ENCODE results near the gene HAL. TPM values are rescaled to one million over a fixed set of nuclear protein-coding genes. Genes with fewer than 3 reads are reported as not detected.

HAL gene
- total and polyA plus RNA-seq, 2 of the 13 experiments (the other 11 are each of a cell fraction or from before 2014, with no cell fraction given) = 0.89 to 37.8 TPM

- CTCF ChIA-PET (ENCODE audit: low intra/inter-chr PET ratio, low total read pairs) = no interaction called here
- TF ChIP-seq, protein P1, sequence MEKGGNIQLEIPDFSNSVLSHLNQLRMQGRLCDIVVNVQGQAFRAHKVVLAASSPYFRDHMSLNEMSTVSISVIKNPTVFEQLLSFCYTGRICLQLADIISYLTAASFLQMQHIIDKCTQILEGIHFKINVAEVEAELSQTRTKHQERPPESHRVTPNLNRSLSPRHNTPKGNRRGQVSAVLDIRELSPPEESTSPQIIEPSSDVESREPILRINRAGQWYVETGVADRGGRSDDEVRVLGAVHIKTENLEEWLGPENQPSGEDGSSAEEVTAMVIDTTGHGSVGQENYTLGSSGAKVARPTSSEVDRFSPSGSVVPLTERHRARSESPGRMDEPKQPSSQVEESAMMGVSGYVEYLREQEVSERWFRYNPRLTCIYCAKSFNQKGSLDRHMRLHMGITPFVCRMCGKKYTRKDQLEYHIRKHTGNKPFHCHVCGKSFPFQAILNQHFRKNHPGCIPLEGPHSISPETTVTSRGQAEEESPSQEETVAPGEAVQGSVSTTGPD (CRISPR knock-in tag; IDR thresholded peaks at IDR 0.05) = no peak
- TF ChIP-seq, protein P2, sequence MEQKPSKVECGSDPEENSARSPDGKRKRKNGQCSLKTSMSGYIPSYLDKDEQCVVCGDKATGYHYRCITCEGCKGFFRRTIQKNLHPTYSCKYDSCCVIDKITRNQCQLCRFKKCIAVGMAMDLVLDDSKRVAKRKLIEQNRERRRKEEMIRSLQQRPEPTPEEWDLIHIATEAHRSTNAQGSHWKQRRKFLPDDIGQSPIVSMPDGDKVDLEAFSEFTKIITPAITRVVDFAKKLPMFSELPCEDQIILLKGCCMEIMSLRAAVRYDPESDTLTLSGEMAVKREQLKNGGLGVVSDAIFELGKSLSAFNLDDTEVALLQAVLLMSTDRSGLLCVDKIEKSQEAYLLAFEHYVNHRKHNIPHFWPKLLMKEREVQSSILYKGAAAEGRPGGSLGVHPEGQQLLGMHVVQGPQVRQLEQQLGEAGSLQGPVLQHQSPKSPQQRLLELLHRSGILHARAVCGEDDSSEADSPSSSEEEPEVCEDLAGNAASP (CRISPR knock-in tag; IDR thresholded peaks at IDR 0.05; ENCODE audit: borderline replicate concordance) = peak; percentile 84
- TF ChIP-seq ZNF292 (CRISPR knock-in tag; IDR thresholded peaks at IDR 0.05; ENCODE audit: borderline replicate concordance, low read depth) = no peak
- no peak for TF ChIP-seq ZFYVE20 (CRISPR knock-in tag; IDR thresholded peaks at IDR 0.05; ENCODE audit: borderline replicate concordance, low read depth)
- TF ChIP-seq, protein P3, sequence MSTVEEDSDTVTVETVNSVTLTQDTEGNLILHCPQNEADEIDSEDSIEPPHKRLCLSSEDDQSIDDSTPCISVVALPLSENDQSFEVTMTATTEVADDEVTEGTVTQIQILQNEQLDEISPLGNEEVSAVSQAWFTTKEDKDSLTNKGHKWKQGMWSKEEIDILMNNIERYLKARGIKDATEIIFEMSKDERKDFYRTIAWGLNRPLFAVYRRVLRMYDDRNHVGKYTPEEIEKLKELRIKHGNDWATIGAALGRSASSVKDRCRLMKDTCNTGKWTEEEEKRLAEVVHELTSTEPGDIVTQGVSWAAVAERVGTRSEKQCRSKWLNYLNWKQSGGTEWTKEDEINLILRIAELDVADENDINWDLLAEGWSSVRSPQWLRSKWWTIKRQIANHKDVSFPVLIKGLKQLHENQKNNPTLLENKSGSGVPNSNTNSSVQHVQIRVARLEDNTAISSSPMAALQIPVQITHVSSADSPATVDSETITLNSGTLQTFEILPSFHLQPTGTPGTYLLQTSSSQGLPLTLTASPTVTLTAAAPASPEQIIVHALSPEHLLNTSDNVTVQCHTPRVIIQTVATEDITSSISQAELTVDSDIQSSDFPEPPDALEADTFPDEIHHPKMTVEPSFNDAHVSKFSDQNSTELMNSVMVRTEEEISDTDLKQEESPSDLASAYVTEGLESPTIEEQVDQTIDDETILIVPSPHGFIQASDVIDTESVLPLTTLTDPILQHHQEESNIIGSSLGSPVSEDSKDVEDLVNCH (CRISPR knock-in tag; IDR thresholded peaks at IDR 0.05) = no peak
- TF ChIP-seq SMYD3 (CRISPR knock-in tag; IDR thresholded peaks at IDR 0.05) = peak; percentile 75; the same call in 1 of the 2 replicates
- TF ChIP-seq, protein P4, sequence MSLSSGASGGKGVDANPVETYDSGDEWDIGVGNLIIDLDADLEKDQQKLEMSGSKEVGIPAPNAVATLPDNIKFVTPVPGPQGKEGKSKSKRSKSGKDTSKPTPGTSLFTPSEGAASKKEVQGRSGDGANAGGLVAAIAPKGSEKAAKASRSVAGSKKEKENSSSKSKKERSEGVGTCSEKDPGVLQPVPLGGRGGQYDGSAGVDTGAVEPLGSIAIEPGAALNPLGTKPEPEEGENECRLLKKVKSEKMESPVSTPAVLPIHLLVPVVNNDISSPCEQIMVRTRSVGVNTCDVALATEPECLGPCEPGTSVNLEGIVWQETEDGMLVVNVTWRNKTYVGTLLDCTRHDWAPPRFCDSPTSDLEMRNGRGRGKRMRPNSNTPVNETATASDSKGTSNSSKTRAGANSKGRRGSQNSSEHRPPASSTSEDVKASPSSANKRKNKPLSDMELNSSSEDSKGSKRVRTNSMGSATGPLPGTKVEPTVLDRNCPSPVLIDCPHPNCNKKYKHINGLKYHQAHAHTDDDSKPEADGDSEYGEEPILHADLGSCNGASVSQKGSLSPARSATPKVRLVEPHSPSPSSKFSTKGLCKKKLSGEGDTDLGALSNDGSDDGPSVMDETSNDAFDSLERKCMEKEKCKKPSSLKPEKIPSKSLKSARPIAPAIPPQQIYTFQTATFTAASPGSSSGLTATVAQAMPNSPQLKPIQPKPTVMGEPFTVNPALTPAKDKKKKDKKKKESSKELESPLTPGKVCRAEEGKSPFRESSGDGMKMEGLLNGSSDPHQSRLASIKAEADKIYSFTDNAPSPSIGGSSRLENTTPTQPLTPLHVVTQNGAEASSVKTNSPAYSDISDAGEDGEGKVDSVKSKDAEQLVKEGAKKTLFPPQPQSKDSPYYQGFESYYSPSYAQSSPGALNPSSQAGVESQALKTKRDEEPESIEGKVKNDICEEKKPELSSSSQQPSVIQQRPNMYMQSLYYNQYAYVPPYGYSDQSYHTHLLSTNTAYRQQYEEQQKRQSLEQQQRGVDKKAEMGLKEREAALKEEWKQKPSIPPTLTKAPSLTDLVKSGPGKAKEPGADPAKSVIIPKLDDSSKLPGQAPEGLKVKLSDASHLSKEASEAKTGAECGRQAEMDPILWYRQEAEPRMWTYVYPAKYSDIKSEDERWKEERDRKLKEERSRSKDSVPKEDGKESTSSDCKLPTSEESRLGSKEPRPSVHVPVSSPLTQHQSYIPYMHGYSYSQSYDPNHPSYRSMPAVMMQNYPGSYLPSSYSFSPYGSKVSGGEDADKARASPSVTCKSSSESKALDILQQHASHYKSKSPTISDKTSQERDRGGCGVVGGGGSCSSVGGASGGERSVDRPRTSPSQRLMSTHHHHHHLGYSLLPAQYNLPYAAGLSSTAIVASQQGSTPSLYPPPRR (CRISPR knock-in tag; IDR thresholded peaks at IDR 0.05; ENCODE audit: borderline replicate concordance) = peak; percentile 98
- peak; percentile 69; the same call in 1 of the 2 replicates for TF ChIP-seq ZNF232 (CRISPR knock-in tag; IDR thresholded peaks at IDR 0.05; ENCODE audit: borderline replicate concordance)
- TF ChIP-seq ZNF20 (CRISPR knock-in tag; IDR thresholded peaks at IDR 0.05) = no peak
- no peak for TF ChIP-seq LRRFIP1 (CRISPR knock-in tag; conservative IDR thresholded peaks at IDR 0.05)
- no peak for TF ChIP-seq PHB2 (IDR thresholded peaks at IDR 0.05; ENCODE audit: partially characterized antibody)
Observed at GRCh38 chr12:95940514-95940913, 55.6 kb downstream of the HAL start.

More at GRCh38 chr12:95940514-95940913, 55.6 kb downstream of the HAL start:
- DNase-seq (ENCODE audit: low spot score) (peak; percentile 91), FAIRE-seq (peak; percentile 95), ATAC-seq (peak; percentile 65)
- Histone ChIP-seq H3K27ac (ENCODE audit: extremely low read length, insufficient read depth, low read length) (peak overlapping the region; percentile 53), H3K4me2 (ENCODE audit: low read depth, low read length) (peak overlapping the region; percentile 53), H3K27me3 (ENCODE audit: control insufficient read depth in 1 of 2, insufficient read depth in 2 of 2, low read length in 2 of 2) (no peaks in the 10 kb centered on the region; a peak in 2 of 5 replicates), H3K79me2 (ENCODE audit: insufficient read depth, low read length) (peaks cover 12% of the 10 kb centered on the region), H3K4me1 (ENCODE audit: insufficient read depth, low read length) (peaks cover 45% of the 10 kb centered on the region), H4K20me1 (ENCODE audit: insufficient read depth, low read length) (no peaks in the 10 kb centered on the region), H3K9ac (ENCODE audit: insufficient read depth, low read depth, low read length) (no peak overlapping the region), H3K9me3 (ENCODE audit: low read length) (no peaks in the 10 kb centered on the region), H3K36me3 (replicated peaks in 1 of 2; ENCODE audit: control insufficient read depth in 1 of 2, insufficient read depth in 2 of 2, low read length in 2 of 2) (no peaks in the 10 kb centered on the region), H3K4me3 (replicated peaks in 1 of 3; ENCODE audit: insufficient read depth in 1 of 3, low read depth in 2 of 3, low read length in 3 of 3) (no peak overlapping the region; a peak in 1 of 6 replicates), H2AFZ (ENCODE audit: low read length) (no peak overlapping the region)
- intact Hi-C loops (cut with micrococcal nuclease; ENCODE audit: unreplicated experiment) = no loop called here
- POLR2A ChIA-PET = interaction anchor here (1.7 to 4.7 kb wide), 4 partner anchors 15 to 95 kb away, joined by 4 to 92 read pairs (median 36); partner anchors contain the start of gene LTA4H
- in situ Hi-C loops (cut with HindIII; ENCODE audit: extremely low pct_ligation_motif_present, low pct_unique_long_range_greater_than_20kb) = no loop called here
- 4% methylated on average over 6 of the region's 6 CpGs for WGBS (ENCODE audit: low lambda C conversion rate)
- BruUV-seq (replicated peaks) = no TSS peak
